ENCODE results near the gene FILIP1. TPM values are rescaled to one million over a fixed set of nuclear protein-coding genes. Genes with fewer than 3 reads are reported as not detected.

FILIP1 gene
- total and polyA plus RNA-seq, 12 donors = 16.8 to 269 (median 181) TPM

DNA sequence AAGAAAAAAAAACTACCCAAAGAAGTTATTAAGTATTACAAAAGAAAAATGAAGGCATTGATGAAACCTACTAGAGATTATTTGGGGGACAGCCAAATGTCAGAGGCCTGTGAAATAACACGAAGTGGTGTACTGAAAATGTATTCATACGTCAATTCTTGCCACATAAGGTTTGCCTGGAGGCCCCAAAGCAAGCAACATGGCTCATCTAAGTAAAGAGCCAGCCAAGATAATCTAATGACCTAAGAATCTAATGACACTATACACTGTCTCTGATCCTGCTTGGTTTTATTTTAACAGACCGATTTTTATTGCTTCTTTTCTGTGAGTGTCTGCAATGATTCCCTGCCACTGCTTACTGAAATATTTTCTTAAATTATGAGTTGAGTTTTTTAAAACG lies 34.7 kb downstream of the FILIP1 start:
- TF ChIP-seq, protein P1, sequence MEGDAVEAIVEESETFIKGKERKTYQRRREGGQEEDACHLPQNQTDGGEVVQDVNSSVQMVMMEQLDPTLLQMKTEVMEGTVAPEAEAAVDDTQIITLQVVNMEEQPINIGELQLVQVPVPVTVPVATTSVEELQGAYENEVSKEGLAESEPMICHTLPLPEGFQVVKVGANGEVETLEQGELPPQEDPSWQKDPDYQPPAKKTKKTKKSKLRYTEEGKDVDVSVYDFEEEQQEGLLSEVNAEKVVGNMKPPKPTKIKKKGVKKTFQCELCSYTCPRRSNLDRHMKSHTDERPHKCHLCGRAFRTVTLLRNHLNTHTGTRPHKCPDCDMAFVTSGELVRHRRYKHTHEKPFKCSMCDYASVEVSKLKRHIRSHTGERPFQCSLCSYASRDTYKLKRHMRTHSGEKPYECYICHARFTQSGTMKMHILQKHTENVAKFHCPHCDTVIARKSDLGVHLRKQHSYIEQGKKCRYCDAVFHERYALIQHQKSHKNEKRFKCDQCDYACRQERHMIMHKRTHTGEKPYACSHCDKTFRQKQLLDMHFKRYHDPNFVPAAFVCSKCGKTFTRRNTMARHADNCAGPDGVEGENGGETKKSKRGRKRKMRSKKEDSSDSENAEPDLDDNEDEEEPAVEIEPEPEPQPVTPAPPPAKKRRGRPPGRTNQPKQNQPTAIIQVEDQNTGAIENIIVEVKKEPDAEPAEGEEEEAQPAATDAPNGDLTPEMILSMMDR (IDR thresholded peaks at IDR 0.05) = no peak
- Histone ChIP-seq H3K27ac (peak overlapping the region in 8 of 10 donors; percentile 24 to 72 (median 64)), H3K9me3 (no peaks in the 10 kb centered on the region), H3K27me3 (no peaks in the 10 kb centered on the region), H3K36me3 (peaks cover 0 to 1% (median 0%) of the 10 kb centered on the region in 9 donors), H3K4me3 (no peak overlapping the region), H3K4me1 (peaks cover 4 to 88% (median 63%) of the 10 kb centered on the region in 9 donors)
- no peak for DNase-seq
- ATAC-seq = peak in 7 of 8 donors; percentile 53 to 93 (median 74)
- intact Hi-C loops (cut with DNase I) = no loop called here
- WGBS, 2 donors = 50 to 54% methylated on average over 4 of the region's 4 CpGs

DNA sequence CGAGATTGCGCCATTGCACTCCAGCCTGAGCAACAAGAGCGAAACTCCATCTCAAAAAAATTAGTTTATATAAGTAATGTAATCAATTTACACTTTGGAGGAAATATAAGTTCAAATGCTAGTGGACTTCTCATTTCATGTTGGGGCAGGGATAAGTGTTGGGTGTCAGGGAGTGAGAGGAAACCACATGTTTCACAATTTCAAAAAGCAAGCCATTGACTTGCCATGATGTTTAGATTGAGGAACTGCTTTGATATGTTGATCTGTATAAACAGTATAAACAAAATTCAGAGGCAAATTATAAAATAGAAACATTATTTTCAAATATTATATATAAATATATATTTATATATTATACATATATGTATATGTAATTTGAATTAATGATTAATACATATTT lies 42.7 kb downstream of the FILIP1 start:
- Histone ChIP-seq H3K27me3 (no peaks in the 10 kb centered on the region), H3K36me3 (peaks cover 0 to 33% (median 0%) of the 10 kb centered on the region in 9 donors), H3K9me3 (no peaks in the 10 kb centered on the region), H3K4me1 (peaks cover 0 to 18% (median 5%) of the 10 kb centered on the region in 9 donors), H3K4me3 (no peak overlapping the region), H3K27ac (no peak overlapping the region)
- 96 to 100% methylated on average over 3 of the region's 3 CpGs for WGBS, 2 donors
- no peak for DNase-seq
- ATAC-seq = no peak
- TF ChIP-seq, protein P1 (IDR thresholded peaks at IDR 0.05) = no peak
- intact Hi-C loops (cut with DNase I) = no loop called here

DNA sequence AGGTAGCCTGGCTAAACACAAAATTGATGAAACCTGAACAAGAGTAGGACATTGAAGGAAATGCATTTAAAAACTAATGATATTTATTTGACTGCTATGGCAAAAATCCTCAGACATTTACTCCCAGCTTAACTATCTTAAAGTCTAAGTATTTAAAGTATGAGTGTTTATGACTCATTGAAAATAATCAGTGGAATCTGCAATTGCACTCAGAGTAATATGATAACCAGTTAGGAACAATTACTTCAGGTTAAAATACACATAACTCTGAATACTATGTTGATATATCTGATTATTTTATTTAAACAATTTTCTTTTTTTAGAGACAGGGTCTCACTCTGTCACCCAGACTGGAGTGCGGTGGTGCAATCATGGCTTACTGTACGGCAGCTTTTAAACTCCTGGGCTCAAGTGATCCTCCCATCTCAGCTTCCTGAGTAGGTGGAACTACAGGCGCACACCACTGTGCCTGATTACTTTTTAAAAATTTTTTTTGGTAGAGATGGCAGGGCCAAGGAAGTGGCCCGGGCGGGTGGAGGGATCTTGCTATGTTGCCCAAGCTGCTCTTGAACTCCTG lies 43.9 kb downstream of the FILIP1 start:
- 93% methylated on average over 5 of the region's 5 CpGs for WGBS, 2 donors
- ATAC-seq (peak in 1 of 8 donors; percentile 57), DNase-seq (no peak)
- peaks cover 0 to 21% (median 12%) of the 10 kb centered on the region in 9 donors for H3K4me1 ChIP-seq
- no peak overlapping the region for H3K4me3 ChIP-seq
- TF ChIP-seq, protein P1 (IDR thresholded peaks at IDR 0.05) = no peak
- H3K9me3 ChIP-seq = no peaks in the 10 kb centered on the region
- H3K27ac ChIP-seq = no peak overlapping the region
- H3K27me3 ChIP-seq = no peaks in the 10 kb centered on the region
- intact Hi-C loops (cut with DNase I) = no loop called here
- H3K36me3 ChIP-seq = peaks cover 0 to 33% (median 0%) of the 10 kb centered on the region in 9 donors

DNA sequence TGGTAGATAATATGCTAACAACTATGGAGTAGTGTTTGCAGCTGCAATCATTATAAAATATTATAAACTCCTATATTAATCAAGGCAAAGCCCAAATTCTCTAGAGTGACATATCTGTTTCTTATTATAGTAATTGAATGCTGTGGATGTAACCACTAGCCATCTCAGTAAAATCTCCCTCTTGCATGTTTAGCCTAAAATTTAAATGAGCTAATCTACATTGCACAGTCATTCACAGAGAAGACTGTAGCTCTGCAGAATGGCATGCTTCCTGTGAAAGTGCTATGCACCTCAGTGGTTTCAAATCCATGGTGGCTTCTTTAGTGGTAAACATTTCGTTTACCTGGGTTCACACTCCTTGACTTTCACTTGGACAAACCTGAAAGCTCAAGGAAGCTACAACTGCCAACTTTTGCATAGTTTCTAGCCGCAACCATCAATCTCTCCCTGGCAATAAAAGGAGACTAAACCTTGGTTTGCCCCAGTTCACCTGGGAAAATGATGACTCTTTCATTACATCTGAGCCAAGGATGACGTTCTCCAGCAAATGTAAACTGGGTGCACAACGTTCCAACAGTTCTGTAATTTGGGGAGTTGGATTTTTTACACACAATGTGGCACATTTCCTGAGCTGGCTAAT lies 47.2 kb downstream of the FILIP1 start:
- Histone ChIP-seq H3K9me3 (no peaks in the 10 kb centered on the region), H3K27ac (no peak overlapping the region), H3K27me3 (no peaks in the 10 kb centered on the region), H3K4me1 (peaks cover 0 to 36% (median 17%) of the 10 kb centered on the region in 9 donors), H3K4me3 (no peak overlapping the region), H3K36me3 (peaks cover 0 to 9% (median 0%) of the 10 kb centered on the region in 9 donors)
- intact Hi-C loops (cut with DNase I) = no loop called here
- TF ChIP-seq, protein P1 (IDR thresholded peaks at IDR 0.05) = no peak
- WGBS, 2 donors = 69 to 74% methylated on average over 4 of the region's 4 CpGs
- no peak for DNase-seq
- no peak for ATAC-seq

All from heart right ventricle (tissue), 16 donors.